ENCODE measurements around the gene RB1.

DNA sequence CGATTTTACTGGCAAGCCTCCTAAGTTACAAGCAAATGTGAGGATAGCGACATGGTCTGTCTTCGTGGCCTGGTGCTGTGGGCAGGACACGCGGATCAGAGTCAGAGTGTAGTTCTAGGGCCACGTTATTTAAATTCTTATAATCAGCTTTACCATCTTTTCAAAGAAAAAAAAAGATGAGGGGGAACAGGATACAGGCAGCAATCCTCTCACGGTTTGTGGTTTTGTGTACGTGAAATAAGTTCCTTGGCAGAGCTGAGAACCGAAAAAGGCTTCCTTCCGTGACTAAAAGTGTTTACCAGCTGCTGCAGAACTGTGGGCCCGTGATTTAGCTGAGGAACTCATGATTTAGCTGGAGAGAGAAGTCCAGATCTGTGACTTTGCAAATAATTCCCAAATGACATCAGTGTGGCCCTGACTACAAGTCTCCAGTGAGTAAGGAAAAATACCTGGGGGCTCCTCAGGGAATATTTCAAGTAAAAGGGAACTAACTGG, 202.1 kb downstream of the RB1 start:
- no peak for TF ChIP-seq SIN3A (IDR thresholded peaks at IDR 0.05; ENCODE audit: borderline replicate concordance, insufficient read depth, low read length)
- TF ChIP-seq POLR2AphosphoS5 (IDR thresholded peaks at IDR 0.05; ENCODE audit: low read depth, low read length): no peak

Measured in PFSK-1 (cell line).